ENCODE results near the gene LRRC53.

- no peak for TF ChIP-seq CTCF (conservative IDR thresholded peaks at IDR 0.05; ENCODE audit: low read depth, low read length)
- TF ChIP-seq EZH2 (IDR thresholded peaks at IDR 0.05; ENCODE audit: borderline replicate concordance, low read depth, low read length, poor library complexity, severe bottlenecking): no peak
These were observed 89.8 kb downstream of the LRRC53 start for GRCh38 chr1:74422421-74423292.
